ENCODE data around the gene MIGA2.

- TF ChIP-seq EP300 (IDR thresholded peaks at IDR 0.05) = no peak
- TF ChIP-seq POLR2A (IDR thresholded peaks at IDR 0.05) = no peak
- no peak for TF ChIP-seq CTCF (IDR thresholded peaks at IDR 0.05)
These were observed 49.8 kb upstream of the MIGA2 start for GRCh38 chr9:128986671-128987070.
